ENCODE data around the gene GNAI1.

Gene GNAI1

GRCh38 chr7:80183351-80183750 lies 48.7 kb downstream of the GNAI1 start:
- POLR2A ChIA-PET (ENCODE audit: low non-redundant PET), result no interaction called here
- DNase-seq (ENCODE audit: low spot score), result no peak
- no peak for TF ChIP-seq CTCF (conservative IDR thresholded peaks at IDR 0.05; ENCODE audit: low read depth)
- CTCF ChIA-PET, result interaction anchor here (0.7 kb wide), 1 partner anchor 751 kb away, joined by 3 read pairs; no protein-coding TSS in a partner anchor
- no peak overlapping the region for H3K27ac ChIP-seq

- CTCF ChIA-PET, result no interaction called here
- H3K27ac ChIP-seq, result no peak overlapping the region
- DNase-seq (ENCODE audit: low spot score), result no peak
These were observed 49.5 kb downstream of the GNAI1 start for GRCh38 chr7:80183900-80184685.

GRCh38 chr7:80184693-80185092 lies 50.1 kb downstream of the GNAI1 start:
- DNase-seq (ENCODE audit: low spot score), result no peak
- POLR2A ChIA-PET (ENCODE audit: low non-redundant PET), result no interaction called here
- TF ChIP-seq CTCF (conservative IDR thresholded peaks at IDR 0.05; ENCODE audit: low read depth), result no peak
- CTCF ChIA-PET, result no interaction called here
- H3K27ac ChIP-seq, result no peak overlapping the region

More at GRCh38 chr7:80183900-80184685, 49.5 kb downstream of the GNAI1 start:
- POLR2A ChIA-PET (ENCODE audit: low non-redundant PET), result no interaction called here
- no peak for TF ChIP-seq CTCF (conservative IDR thresholded peaks at IDR 0.05; ENCODE audit: low read depth)

GRCh38 chr7:80185571-80185970 lies 50.9 kb downstream of the GNAI1 start:
- no peak for TF ChIP-seq CTCF (conservative IDR thresholded peaks at IDR 0.05; ENCODE audit: low read depth)
- ChIA-PET CTCF (interaction anchor here (1.0 kb wide), 1 partner anchor 85 kb away, joined by 3 read pairs; no protein-coding TSS in a partner anchor), POLR2A (ENCODE audit: low non-redundant PET) (no interaction called here)
- no peak overlapping the region for H3K27ac ChIP-seq
- DNase-seq (ENCODE audit: low spot score), result no peak

GRCh38 chr7:80186721-80187120 lies 52.1 kb downstream of the GNAI1 start:
- POLR2A ChIA-PET (ENCODE audit: low non-redundant PET), result no interaction called here
- TF ChIP-seq CTCF (conservative IDR thresholded peaks at IDR 0.05; ENCODE audit: low read depth), result no peak
- H3K27ac ChIP-seq, result no peak overlapping the region
- DNase-seq (ENCODE audit: low spot score), result no peak
- CTCF ChIA-PET, result interaction anchor here (1.0 kb wide), 1 partner anchor 84 kb away, joined by 3 read pairs; no protein-coding TSS in a partner anchor

- no peak for DNase-seq (ENCODE audit: low spot score)
- ChIA-PET CTCF (no interaction called here), POLR2A (ENCODE audit: low non-redundant PET) (no interaction called here)
- no peak for TF ChIP-seq CTCF (conservative IDR thresholded peaks at IDR 0.05; ENCODE audit: low read depth)
- no peak overlapping the region for H3K27ac ChIP-seq
These were observed 52.6 kb downstream of the GNAI1 start for GRCh38 chr7:80187279-80187678.
